NT2/D1 (cell line): ENCODE results near the gene ITGA3.

Experiments used
- SUZ12 ChIP-seq: IDR thresholded peaks from 2 replicates; pipeline ENCODE4 v1.6.1; 2011; ENCODE audit not compliant: insufficient read length, insufficient read depth; ENCODE audit errors: extremely low read depth
- YY1 ChIP-seq: IDR thresholded peaks from 2 replicates; pipeline ENCODE4 v1.6.1; 2011; ENCODE audit not compliant: insufficient read length, insufficient read depth

DNA sequence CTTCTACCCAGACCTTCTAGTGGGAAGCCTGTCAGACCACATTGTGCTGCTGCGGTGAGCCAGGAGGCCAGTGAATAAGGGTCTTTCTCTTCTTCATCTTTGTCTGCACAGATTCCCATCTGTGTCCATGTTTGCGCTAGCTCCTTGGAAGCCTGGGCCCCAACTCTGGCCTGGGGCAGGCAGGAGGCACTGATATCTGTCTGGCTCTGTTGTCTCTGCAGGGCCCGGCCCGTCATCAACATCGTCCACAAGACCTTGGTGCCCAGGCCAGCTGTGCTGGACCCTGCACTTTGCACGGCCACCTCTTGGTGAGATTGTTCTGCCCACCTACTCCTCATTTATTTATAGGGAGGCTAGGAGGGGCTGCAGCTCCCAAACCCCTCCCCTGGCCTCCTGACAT, 18.3 kb downstream of the ITGA3 start:
- no peak for TF ChIP-seq YY1
- no peak for TF ChIP-seq SUZ12
